Right lobe of liver (tissue), 6 donors: ENCODE measurements around the gene SPATS2. TPM values are rescaled to one million over a fixed set of nuclear protein-coding genes. Genes with fewer than 3 reads are reported as not detected.

Experiments used
- ATAC-seq, 4 donors: fragments of 200-7000 bp; cut with Tn5 transposase; one replicate each; pipeline ENCODE4 v1.9.1; 2020; ENCODE audit warnings: mild to moderate bottlenecking in 4 of 4, moderate library complexity in 4 of 4
- DNase-seq, 3 donors: peaks; one replicate each; pipeline ENCODE4 v3.0.0-alpha.2; 2020
- H3K27ac ChIP-seq, 3 donors: fragments of 200-600 bp; one replicate each; pipeline ENCODE4 v1.8.0; 2022
- H3K27me3 ChIP-seq, 2 donors: fragments of 200-600 bp; one replicate each; pipeline ENCODE4 v1.8.0; 2022
- H3K36me3 ChIP-seq, 4 donors: fragments of 200-600 bp; sonication (generic) in 1 of 4; one replicate each; pipeline versions ENCODE4 v1.5.1 to v1.8.0; 2017 to 2022; ENCODE audit warnings: control low read depth in 1 of 4
- H3K4me1 ChIP-seq, 4 donors: fragments of 200-600 bp; sonication (generic) in 1 of 4; one replicate each; pipeline versions ENCODE4 v1.5.1 to v1.8.0; 2017 to 2022; ENCODE audit warnings: control low read depth in 1 of 4
- H3K4me3 ChIP-seq, 3 donors: fragments of 200-600 bp; one replicate each; pipeline ENCODE4 v1.8.0; 2022
- H3K9me3 ChIP-seq, 4 donors: fragments of 200-600 bp; sonication (generic) in 1 of 4; one replicate each; pipeline versions ENCODE4 v1.5.1 to v1.8.0; 2017 to 2022; ENCODE audit warnings: control low read depth in 1 of 4
- POLR2A ChIP-seq: fragments of 450-650 bp; IDR thresholded peaks from one replicate; pipeline ENCODE4 v1.6.1; 2017; ENCODE audit warnings: antibody characterized with exemption, mild to moderate bottlenecking
- WGBS: methylation state at CpG from one replicate; pipeline ENCODE4 v1.1.6; 2018; ENCODE audit warnings: low coverage, low lambda C conversion rate; ENCODE audit not compliant: insufficient coverage; ENCODE audit errors: missing lambda C conversion rate; 5-methylcytosine and 5-hydroxymethylcytosine counted together
- intact Hi-C, 2 donors: fragments of 100-400 bp; cut with DNase I; formaldehyde crosslinking; loops; one replicate each; pipeline versions ENCODE4 v1.11.2 to v1.14.1; 2022
- total RNA-seq, 6 experiments: library from RNA; depleted of rRNA in 2 of 6; stranded (reverse); fragments of >200 nt in 2 of 6; fragmentation: NEBNext Ultra II Directional in 3 of 6; extraction: Animal tissue kit (Norgen Biotek cat#: 25700) in 3 of 6; gene quantifications; one replicate each; pipeline versions ENCODE4 v1.1.0 to v1.2.4, GENCODE V29; 2016 to 2023
- TF ChIP-seq, protein P1 (sequence below), 4 donors: fragments of 200-600 bp in 3 of 4; fragments of 450-650 bp in 1 of 4; IDR thresholded peaks; one replicate each; pipeline versions ENCODE4 v1.5.1 to v1.8.0; 2016 to 2022; ENCODE audit warnings: antibody characterized with exemption in 4 of 4, mild to moderate bottlenecking in 2 of 4
- donor health status: DM: no; HTN: yes; CAD: no.
- donor health status: DM: no; HTN: no; CAD: no.
- donor health status: DM: no; HTN: no; CAD: no.
- donor health status: DM: no; HTN: yes; CAD: no.
- donor health status: DM: no; HTN: yes; CAD: no.

SPATS2 gene
- total RNA-seq, 6 experiments from 2014 or later, result 3.2 to 6.1 (median 4.4) TPM

DNA sequence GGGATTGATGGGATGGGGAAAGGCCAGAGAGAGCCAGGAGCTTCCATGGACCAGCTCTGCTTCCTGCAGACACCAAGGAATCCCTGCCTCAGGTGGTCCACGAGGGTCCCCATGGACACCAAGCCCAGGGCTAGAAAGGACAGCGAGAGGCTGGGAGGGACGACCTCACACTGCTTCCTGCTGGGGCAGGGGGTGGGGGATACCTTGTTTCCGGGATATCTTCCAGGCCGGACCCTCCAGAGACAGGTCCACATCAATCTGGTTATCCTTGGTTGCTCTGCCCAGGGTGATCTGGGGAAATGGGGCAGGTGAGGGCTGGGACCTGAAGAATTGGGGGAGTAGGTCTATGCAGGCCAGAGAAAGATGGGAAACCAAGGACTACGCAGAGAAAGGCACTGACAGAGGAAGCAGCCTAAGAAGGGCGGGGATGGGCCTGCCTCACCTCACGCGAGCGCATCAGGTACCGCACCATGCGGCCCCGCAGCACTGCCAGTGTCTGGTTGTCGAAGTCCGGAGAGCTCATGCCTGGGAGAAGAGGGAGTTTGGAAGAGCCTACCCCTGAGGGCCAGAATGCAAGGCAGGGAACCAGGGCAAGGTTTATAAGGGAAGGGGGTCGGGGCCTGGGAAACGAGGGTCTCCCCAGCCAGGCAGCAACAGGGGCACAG, 191.9 kb downstream of the SPATS2 start:
- TF ChIP-seq POLR2A, result no peak
- TF ChIP-seq, protein P1, sequence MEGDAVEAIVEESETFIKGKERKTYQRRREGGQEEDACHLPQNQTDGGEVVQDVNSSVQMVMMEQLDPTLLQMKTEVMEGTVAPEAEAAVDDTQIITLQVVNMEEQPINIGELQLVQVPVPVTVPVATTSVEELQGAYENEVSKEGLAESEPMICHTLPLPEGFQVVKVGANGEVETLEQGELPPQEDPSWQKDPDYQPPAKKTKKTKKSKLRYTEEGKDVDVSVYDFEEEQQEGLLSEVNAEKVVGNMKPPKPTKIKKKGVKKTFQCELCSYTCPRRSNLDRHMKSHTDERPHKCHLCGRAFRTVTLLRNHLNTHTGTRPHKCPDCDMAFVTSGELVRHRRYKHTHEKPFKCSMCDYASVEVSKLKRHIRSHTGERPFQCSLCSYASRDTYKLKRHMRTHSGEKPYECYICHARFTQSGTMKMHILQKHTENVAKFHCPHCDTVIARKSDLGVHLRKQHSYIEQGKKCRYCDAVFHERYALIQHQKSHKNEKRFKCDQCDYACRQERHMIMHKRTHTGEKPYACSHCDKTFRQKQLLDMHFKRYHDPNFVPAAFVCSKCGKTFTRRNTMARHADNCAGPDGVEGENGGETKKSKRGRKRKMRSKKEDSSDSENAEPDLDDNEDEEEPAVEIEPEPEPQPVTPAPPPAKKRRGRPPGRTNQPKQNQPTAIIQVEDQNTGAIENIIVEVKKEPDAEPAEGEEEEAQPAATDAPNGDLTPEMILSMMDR (IDR thresholded peaks at IDR 0.05), result no peak
- Histone ChIP-seq H3K4me3 (no peak overlapping the region), H3K36me3 (peaks cover 0 to 64% (median 32%) of the 10 kb centered on the region in 4 donors), H3K9me3 (no peaks in the 10 kb centered on the region), H3K27ac (no peak overlapping the region), H3K4me1 (no peaks in the 10 kb centered on the region), H3K27me3 (no peaks in the 10 kb centered on the region)
- no peak for DNase-seq
- ATAC-seq, result no peak
- intact Hi-C loops, result no loop called here
- 93% methylated on average over 3 of the region's 17 CpGs for WGBS

DNA sequence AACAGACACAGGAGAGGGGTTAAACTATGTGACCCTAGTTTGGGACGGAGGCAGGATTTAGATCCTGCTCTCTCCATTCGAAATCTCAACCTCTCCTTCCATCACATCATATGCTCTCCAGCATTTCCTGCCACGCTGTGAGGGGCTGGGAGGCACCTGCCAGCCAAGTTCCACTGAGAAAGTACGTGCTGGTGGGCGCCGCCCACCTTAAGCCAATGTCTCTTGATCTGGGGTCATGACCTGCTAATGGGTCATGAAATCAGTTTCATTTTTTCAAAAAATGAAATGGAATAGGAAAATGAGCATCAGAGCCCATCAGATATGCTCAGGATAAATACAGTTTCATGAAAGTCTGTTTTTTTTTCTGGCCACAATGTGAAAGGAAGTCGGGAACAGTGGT, 193.4 kb downstream of the SPATS2 start:
- intact Hi-C loops, result no loop called here

DNA sequence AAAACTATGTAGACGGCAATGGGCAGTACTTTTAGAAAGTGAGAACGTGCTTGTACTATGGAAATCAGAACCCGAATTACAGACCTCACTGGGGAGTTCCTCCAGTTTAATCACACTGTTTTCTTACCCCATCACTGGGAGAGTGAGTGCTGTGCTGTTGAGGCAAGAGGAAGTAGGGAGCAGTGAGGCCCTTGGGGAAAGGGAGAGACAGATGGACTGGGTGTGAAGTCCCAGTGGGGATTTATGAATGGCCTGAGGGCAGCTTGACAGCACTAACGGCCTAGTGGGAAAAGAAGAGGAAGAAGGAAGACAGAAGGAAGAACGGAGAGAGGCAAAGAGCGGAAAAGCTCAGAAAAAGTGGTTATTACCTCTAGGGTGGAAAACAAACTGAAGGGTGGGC, 195.0 kb downstream of the SPATS2 start:
- H3K36me3 ChIP-seq, result peaks cover 0 to 74% (median 36%) of the 10 kb centered on the region in 4 donors
- H3K27me3 ChIP-seq, result no peaks in the 10 kb centered on the region
- intact Hi-C loops, result no loop called here
- H3K9me3 ChIP-seq, result no peaks in the 10 kb centered on the region
- peaks cover 0 to 10% (median 0%) of the 10 kb centered on the region in 4 donors for H3K4me1 ChIP-seq
- no peak overlapping the region for H3K27ac ChIP-seq
- no peak for ATAC-seq
- H3K4me3 ChIP-seq, result no peak overlapping the region
- TF ChIP-seq, protein P1 (IDR thresholded peaks at IDR 0.05), result no peak
- TF ChIP-seq POLR2A, result no peak
- 77% methylated on average over 4 of the region's 6 CpGs for WGBS
- no peak for DNase-seq

More for the DNA sequence above, 193.4 kb downstream of the SPATS2 start:
- no peaks in the 10 kb centered on the region for H3K9me3 ChIP-seq
- ATAC-seq (no peak), DNase-seq (no peak)
- TF ChIP-seq, protein P1 (IDR thresholded peaks at IDR 0.05), result no peak
- TF ChIP-seq POLR2A, result no peak
- no peak overlapping the region for H3K27ac ChIP-seq
- no peak overlapping the region for H3K4me3 ChIP-seq
- WGBS, result 67% methylated on average over 4 of the region's 7 CpGs
- H3K4me1 ChIP-seq, result no peaks in the 10 kb centered on the region
- peaks cover 0 to 73% (median 36%) of the 10 kb centered on the region in 4 donors for H3K36me3 ChIP-seq
- no peaks in the 10 kb centered on the region for H3K27me3 ChIP-seq

DNA sequence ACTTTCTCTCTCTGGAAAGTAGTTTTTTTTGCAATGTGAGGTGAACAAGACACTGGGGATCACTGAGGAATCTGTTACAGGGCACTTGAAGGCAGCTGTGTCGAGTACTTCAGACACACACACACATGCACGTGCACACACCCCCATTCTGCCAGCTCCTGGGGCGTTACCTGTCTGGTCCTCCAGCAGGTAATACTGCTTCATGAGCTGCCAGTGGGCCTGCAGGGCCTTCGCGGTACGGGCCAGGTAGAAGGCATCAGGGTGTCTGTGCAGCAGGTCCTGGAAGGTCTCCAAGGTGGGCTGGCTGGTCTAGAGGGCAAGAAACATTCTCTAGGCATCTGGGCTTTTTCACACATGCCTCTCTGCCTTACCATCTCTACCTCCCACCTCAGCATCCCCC, 195.6 kb downstream of the SPATS2 start:
- intact Hi-C loops, result no loop called here
- H3K4me3 ChIP-seq, result no peak overlapping the region
- no peaks in the 10 kb centered on the region for H3K9me3 ChIP-seq
- peaks cover 0 to 11% (median 0%) of the 10 kb centered on the region in 4 donors for H3K4me1 ChIP-seq
- no peaks in the 10 kb centered on the region for H3K27me3 ChIP-seq
- 100% methylated on average over 3 of the region's 6 CpGs for WGBS
- H3K27ac ChIP-seq, result no peak overlapping the region
- H3K36me3 ChIP-seq, result peaks cover 0 to 68% (median 34%) of the 10 kb centered on the region in 4 donors
- DNase-seq (no peak), ATAC-seq (no peak)
- TF ChIP-seq, protein P1 (IDR thresholded peaks at IDR 0.05), result no peak
- no peak for TF ChIP-seq POLR2A
